Measurements from ENCODE around the gene CEBPG. TPM values are rescaled to one million over a fixed set of nuclear protein-coding genes. Genes with fewer than 3 reads are reported as not detected.

The CEBPG gene
- total RNA-seq, 2 donors from 2014 or later: 19.9 to 32.6 TPM

DNA sequence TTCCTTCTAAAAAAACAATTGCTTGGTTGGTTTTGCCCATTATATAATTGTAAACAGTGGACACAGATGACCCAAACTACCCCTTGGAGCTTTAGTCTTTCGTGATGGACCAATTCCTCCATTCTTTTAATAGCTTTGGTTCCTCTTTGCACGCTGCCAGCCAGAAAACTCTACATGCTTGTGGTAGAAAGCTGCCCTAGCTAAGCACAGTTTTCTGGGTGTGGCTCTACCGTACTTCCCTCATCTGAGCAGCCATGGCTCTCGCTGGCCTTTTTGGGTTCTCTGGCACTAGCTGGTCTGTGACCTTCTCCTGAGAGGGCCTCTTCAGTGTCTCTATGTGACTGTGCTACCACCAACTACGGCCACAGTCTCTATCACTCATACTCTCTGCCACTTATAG lies 41.3 kb upstream of the CEBPG start:
- no peak overlapping the region for H3K27ac ChIP-seq
- H3K4me1 ChIP-seq (ENCODE audit: control insufficient read depth in 1 of 2, low read depth in 2 of 2): no peaks in the 10 kb centered on the region
- TF ChIP-seq, protein P1, sequence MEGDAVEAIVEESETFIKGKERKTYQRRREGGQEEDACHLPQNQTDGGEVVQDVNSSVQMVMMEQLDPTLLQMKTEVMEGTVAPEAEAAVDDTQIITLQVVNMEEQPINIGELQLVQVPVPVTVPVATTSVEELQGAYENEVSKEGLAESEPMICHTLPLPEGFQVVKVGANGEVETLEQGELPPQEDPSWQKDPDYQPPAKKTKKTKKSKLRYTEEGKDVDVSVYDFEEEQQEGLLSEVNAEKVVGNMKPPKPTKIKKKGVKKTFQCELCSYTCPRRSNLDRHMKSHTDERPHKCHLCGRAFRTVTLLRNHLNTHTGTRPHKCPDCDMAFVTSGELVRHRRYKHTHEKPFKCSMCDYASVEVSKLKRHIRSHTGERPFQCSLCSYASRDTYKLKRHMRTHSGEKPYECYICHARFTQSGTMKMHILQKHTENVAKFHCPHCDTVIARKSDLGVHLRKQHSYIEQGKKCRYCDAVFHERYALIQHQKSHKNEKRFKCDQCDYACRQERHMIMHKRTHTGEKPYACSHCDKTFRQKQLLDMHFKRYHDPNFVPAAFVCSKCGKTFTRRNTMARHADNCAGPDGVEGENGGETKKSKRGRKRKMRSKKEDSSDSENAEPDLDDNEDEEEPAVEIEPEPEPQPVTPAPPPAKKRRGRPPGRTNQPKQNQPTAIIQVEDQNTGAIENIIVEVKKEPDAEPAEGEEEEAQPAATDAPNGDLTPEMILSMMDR (IDR thresholded peaks at IDR 0.05): no peak
- DNase-seq (ENCODE audit: low spot score) (no peak), ATAC-seq (ENCODE audit: insufficient number of reproducible peaks, low FRiP score, low read depth) (no peak)
- no peaks in the 10 kb centered on the region for H3K36me3 ChIP-seq
- H3K4me3 ChIP-seq: no peak overlapping the region
- H3K9me3 ChIP-seq: no peaks in the 10 kb centered on the region
- no peaks in the 10 kb centered on the region for H3K27me3 ChIP-seq (replicated peaks; ENCODE audit: insufficient read depth)

DNA sequence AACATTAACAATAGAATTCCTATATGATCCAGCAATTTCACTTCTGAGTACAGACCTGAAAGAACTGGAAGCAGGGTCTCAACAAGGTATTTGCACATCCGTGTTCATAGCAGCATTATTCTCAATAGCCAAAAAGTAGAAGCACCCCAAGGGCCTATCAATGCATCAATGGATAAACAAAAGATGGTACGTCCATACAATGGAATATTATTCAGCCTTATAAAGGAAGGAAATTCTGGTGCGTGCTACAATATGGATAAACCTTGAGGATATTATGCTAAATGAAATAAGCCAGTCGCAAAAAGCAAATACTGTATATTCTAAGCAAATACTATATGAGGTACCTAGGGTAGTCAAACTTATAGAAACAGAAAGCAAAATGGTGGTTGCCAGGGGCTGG lies 40.4 kb upstream of the CEBPG start:
- Histone ChIP-seq H3K4me1 (ENCODE audit: control insufficient read depth in 1 of 2, low read depth in 2 of 2) (no peaks in the 10 kb centered on the region), H3K9me3 (no peaks in the 10 kb centered on the region), H3K36me3 (no peaks in the 10 kb centered on the region), H3K4me3 (no peak overlapping the region), H3K27ac (no peak overlapping the region), H3K27me3 (replicated peaks; ENCODE audit: insufficient read depth) (no peaks in the 10 kb centered on the region)
- ATAC-seq (ENCODE audit: insufficient number of reproducible peaks, low FRiP score, low read depth) (no peak), DNase-seq (ENCODE audit: low spot score) (no peak)
- TF ChIP-seq, protein P1 (IDR thresholded peaks at IDR 0.05): no peak

DNA sequence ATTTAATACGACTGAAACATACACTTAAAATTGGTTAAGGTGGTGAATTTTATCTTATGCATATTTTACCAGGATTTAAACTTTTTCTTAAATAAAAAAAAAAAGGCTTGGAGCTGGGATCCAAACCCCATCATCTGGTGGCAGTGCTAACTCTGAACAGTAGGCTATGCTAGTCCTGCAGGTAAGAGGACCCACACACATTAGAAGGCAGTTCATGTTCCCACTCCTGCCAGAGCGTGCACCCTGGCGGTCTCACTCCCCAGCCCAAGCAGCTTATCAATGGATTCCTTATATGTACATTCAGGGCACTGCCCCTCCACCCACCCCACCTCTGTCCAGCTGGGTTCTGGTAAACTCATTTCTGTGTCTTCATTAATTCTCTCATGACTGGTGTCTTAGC lies 39.9 kb upstream of the CEBPG start:
- H3K36me3 ChIP-seq: no peaks in the 10 kb centered on the region
- H3K27ac ChIP-seq: no peak overlapping the region
- TF ChIP-seq, protein P1 (IDR thresholded peaks at IDR 0.05): no peak
- ATAC-seq (ENCODE audit: insufficient number of reproducible peaks, low FRiP score, low read depth) (no peak), DNase-seq (ENCODE audit: low spot score) (no peak)
- H3K4me3 ChIP-seq: no peak overlapping the region
- H3K27me3 ChIP-seq (replicated peaks; ENCODE audit: insufficient read depth): no peaks in the 10 kb centered on the region
- no peaks in the 10 kb centered on the region for H3K4me1 ChIP-seq (ENCODE audit: control insufficient read depth in 1 of 2, low read depth in 2 of 2)
- no peaks in the 10 kb centered on the region for H3K9me3 ChIP-seq

DNA sequence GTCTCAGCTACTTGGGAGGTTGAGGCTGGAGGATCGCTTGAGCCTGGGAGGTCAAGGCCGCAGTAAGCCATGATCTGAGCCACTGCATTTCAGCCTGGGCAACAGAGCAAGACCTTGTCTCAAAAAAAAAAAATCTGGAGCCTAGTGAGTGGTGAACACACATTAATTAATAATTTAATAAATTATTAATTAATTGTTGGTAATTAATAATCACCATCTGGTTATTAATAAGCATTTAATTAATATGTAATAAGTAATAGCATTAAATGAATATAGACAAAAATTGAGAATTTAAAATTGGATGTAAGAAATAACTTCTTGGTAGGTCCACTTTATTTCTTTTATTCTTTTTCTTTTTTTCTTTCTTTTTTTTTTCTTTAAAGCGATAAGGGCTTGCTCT lies 39.2 kb upstream of the CEBPG start:
- DNase-seq (ENCODE audit: low spot score) (no peak), ATAC-seq (ENCODE audit: insufficient number of reproducible peaks, low FRiP score, low read depth) (no peak)
- Histone ChIP-seq H3K9me3 (no peaks in the 10 kb centered on the region), H3K36me3 (no peaks in the 10 kb centered on the region), H3K27me3 (replicated peaks; ENCODE audit: insufficient read depth) (no peaks in the 10 kb centered on the region), H3K27ac (no peak overlapping the region), H3K4me1 (ENCODE audit: control insufficient read depth in 1 of 2, low read depth in 2 of 2) (no peaks in the 10 kb centered on the region), H3K4me3 (no peak overlapping the region)
- TF ChIP-seq, protein P1 (IDR thresholded peaks at IDR 0.05): no peak

DNA sequence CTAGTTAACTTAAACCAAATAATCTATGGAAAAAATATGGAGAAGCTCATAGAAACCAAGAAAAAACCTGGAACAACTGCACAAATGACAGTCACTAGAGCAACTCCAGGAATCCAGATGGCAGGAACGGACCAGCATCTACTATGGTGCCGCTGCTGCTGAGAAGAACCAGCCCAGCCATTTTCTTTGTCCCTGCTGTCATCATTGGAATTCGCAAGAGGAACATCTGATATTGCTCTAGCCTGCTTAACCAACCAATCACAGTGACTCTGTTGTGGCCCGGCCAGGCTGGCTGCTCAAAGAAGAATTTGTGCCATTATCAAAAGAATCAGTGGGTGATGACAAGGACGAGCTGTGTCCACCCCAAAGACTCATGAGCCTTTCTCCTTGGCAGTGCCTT lies 38.1 kb upstream of the CEBPG start:
- Histone ChIP-seq H3K36me3 (no peaks in the 10 kb centered on the region), H3K27me3 (replicated peaks; ENCODE audit: insufficient read depth) (no peaks in the 10 kb centered on the region), H3K4me1 (ENCODE audit: control insufficient read depth in 1 of 2, low read depth in 2 of 2) (no peaks in the 10 kb centered on the region), H3K9me3 (no peaks in the 10 kb centered on the region), H3K4me3 (no peak overlapping the region), H3K27ac (no peak overlapping the region)
- ATAC-seq (ENCODE audit: insufficient number of reproducible peaks, low FRiP score, low read depth): no peak
- no peak for DNase-seq (ENCODE audit: low spot score)
- TF ChIP-seq, protein P1 (IDR thresholded peaks at IDR 0.05): no peak

Measured in thoracic aorta (tissue), 2 donors.